GM10248 (cell line): ENCODE results near the gene PLCH2.

Source experiments
- CTCF ChIA-PET: fragments of 300-600 bp; sonication (Branson Sonifier 250); formaldehyde crosslinking; extraction: SDS; loops from one replicate; lab custom pipeline; 2021; ENCODE audit warnings: antibody characterized with exemption; lab: Yijun Ruan, JAX
- POLR2A ChIA-PET: fragments of 350-650 bp; sonication (Branson Sonifier 250); formaldehyde crosslinking; extraction: SDS; loops from one replicate; lab custom pipeline; 2020; ENCODE audit warnings: antibody characterized with exemption; lab: Yijun Ruan, JAX
- DNase-seq: peaks from one replicate; pipeline ENCODE4 v3.0.0; 2012; ENCODE audit errors: extremely low spot score
- CTCF ChIP-seq: IDR thresholded peaks from 2 replicates; pipeline ENCODE4 v1.5.1; 2012; ENCODE audit warnings: mild to moderate bottlenecking, low read depth; ENCODE audit errors: extremely low read depth, missing control alignments, control extremely low read depth

The PLCH2 gene

DNA sequence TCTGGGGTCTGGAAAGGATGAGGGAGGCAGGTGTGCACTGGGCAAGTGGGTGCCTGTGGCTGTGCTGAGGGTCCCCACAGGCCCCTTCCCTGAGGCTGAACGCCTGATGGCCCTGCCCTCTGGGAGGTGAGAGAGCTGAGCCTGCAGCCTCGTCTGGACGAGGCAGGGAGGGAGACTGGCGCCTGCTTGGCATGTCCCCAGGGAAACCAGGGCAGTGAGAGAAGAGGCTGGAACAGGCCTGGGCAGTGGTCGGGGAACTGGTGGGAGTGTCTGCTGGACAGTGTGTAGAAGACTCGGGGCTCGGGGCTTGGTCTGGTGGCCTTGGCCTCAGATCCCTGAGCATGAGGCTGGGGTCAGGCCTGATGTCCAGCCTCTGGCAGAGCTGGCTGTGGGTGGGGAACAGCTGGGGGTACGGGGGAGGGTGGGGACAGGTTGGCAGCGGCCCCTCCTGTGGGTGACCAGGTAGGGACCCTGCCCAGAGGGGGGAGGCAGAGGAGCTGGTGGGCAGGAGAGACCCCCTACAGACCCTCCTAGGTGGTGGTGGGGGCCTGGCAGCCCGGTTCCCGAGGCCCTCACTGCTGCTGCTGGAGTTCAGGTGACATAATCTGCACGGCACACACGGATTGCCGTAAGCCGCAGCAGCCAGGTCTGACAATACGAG lies 30.8 kb upstream of the PLCH2 start:
- DNase-seq, result no peak
- POLR2A ChIA-PET, result no interaction called here
- CTCF ChIA-PET, result no interaction called here
- TF ChIP-seq CTCF, result no peak

DNA sequence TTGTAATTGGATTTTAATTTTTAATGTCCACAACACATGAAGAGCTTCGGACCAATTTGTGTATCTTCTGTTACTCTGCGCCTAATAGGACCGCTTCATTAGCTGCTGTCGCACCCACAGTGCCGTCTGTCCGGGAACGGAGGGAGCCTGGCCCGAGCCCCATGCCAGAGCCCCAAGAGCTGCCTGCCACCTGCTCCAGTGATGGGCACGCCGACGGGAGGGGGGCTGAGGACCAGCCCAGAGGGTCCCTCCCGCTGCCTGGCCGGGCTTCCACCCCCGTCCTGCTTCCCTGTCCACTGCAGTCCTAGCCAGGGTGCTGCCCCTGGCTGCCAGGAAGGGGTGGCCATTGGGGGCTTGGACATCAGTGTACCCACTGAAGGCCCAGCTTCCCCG lies 30.3 kb upstream of the PLCH2 start:
- DNase-seq, result no peak
- ChIA-PET CTCF (no interaction called here), POLR2A (no interaction called here)
- no peak for TF ChIP-seq CTCF

- no peak for TF ChIP-seq CTCF
- no peak for DNase-seq
- ChIA-PET POLR2A (no interaction called here), CTCF (no interaction called here)
Observed at GRCh38 chr1:2446394-2446793, 29.7 kb upstream of the PLCH2 start.

GRCh38 chr1:2446861-2447260 lies 29.2 kb upstream of the PLCH2 start:
- TF ChIP-seq CTCF, result no peak
- DNase-seq, result no peak
- ChIA-PET CTCF (no interaction called here), POLR2A (no interaction called here)

GRCh38 chr1:2447276-2448097 lies 28.6 kb upstream of the PLCH2 start:
- no peak for TF ChIP-seq CTCF
- no peak for DNase-seq
- ChIA-PET CTCF (no interaction called here), POLR2A (no interaction called here)

GRCh38 chr1:2448098-2448445 lies 28.0 kb upstream of the PLCH2 start:
- no peak for TF ChIP-seq CTCF
- CTCF ChIA-PET, result no interaction called here
- no peak for DNase-seq
- POLR2A ChIA-PET, result no interaction called here
